CD4-positive, alpha-beta T cell treated with Interleukin-21 for 1 hour (primary cell): Measurements from ENCODE around the gene RNU1-3.

Source experiments
- DNase-seq: peaks from one replicate; pipeline ENCODE4 v3.0.0-alpha.2; 2020

RNU1-3 gene

GRCh38 chr1:16617778-16618580 is 48.8 kb downstream of the RNU1-3 start:
- DNase-seq = no peak

GRCh38 chr1:16617114-16617631 is 49.6 kb downstream of the RNU1-3 start:
- DNase-seq = no peak
